ENCODE data around the gene DDIT3.
A peak's percentile ranks its signal among the peaks of the same experiment; 100 is the strongest.
"Not testable (repeated sequence)": the region's sequence is repeated elsewhere in the genome, so short reads cannot be mapped to it uniquely, and the experiment has no call there.

DDIT3 gene

DNA sequence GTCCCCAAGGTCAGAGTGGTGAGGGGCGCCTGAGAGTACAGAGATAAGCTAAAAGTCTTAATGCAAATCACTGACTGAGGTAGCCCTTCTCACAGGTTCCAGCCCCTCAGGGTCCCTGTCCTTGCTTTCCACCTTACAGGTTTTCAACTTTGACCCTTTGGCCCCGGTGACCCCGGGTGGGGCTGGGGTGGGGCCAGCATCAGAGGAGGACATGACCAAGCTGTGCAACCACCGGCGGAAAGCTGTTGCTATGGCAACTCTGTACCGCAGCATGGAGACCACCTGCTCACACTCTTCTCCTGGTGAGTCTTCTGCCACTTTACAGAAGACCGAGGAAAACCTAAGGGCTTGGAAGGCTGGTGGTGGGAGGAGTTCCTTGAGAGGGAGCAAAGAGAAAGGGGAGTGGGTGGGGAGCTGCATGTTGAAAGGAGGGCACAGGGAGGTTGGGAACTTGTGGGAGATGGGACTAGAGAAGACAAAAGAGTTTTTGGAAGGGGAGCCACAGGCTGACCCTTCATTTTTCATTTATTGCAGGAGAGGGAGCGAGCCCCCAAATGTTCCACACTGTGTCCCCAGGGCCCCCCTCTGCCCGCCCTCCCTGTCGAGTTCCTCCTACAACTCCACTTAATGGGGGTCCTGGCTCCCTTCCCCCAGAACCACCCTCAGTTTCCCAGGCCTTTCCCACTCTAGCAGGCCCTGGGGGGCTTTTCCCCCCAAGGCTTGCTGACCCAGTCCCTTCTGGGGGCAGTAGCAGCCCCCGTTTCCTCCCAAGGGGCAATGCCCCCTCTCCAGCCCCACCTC lies 4.7 kb upstream of the DDIT3 start:
- DNase-seq = no peak

DNA sequence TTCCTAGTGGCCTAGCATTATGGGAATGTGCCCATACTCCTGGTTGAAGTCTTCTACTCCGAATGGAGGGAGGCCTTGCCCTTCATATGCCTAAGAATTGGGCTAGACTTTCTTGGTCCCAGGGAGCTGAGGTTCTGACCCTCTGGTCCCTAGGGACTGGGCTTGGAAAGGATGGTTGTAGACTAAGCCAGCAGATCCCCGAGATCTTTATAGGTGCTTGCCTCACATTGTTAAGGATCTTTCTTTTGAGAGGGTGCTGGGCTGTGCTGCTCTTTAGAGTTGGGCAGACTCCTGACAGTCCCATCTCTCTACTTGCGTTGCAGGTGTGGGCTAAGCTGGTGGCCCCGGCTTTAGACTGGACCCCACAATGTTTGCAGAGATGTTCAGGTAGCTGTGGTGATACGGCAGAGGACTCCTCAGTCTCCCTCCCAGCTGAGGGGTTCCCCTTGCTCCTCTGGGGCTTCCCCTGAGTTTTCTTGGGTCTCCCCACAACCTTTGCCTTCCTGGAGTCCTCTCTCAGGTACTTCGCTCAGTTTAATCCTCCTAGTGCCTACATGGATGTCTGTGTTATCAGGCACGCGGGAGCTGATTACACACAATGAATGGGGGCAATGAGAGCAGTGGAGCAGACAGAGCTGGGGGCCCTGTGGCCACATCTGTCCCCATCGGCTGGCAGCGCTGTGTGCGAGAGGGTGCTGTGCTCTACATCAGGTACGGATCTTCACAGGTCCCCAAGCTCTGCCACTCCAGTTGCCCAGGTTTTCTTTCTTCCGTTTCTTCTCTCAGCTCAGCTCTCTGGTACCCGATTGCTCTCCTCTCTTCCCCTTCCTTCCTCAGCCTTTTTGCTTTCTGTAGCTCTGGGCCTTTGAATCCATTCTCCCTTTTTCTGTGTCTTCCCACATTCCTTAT lies 3.6 kb upstream of the DDIT3 start:
- DNase-seq = no peak

DNA sequence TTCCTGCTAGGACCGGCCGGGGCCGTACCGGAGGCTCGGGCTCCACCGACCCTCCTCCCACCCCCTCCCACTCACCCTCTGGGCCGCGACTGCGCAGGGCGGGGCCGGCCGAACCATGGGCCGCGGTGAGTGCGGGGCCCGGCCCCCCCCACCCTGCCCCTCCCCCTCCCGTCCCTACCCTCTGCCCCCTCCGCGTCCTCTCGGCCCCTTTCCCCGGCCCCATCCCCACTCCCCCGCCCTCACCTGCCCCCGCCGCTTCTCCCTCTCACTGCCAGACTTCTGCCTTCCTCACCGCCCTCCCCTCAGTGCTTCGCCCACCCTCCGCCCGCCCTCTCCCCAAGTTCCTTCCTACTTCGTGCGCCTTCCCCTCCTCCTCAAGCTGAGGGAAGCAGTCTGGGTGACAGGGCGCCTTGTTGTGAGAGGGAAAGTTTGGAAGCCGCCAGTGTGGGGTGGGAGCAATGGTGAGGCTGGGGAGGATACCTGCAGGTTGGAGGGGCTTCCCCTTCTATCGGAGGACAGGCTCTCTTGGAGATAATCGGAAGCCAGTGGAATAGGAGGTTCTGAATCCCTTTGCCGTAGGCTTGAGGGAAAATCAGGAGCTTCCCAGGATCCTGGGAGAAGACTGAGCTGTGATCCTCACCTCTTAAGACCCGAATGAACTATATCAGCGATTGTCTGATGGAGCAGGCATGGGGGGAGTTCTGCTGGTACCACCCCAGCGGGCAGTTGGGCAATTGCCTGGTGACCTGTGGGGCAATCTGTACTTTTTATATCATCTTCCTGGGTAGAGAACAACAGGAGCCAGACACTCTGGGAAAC lies 2.8 kb upstream of the DDIT3 start:
- DNase-seq = no peak

DNA sequence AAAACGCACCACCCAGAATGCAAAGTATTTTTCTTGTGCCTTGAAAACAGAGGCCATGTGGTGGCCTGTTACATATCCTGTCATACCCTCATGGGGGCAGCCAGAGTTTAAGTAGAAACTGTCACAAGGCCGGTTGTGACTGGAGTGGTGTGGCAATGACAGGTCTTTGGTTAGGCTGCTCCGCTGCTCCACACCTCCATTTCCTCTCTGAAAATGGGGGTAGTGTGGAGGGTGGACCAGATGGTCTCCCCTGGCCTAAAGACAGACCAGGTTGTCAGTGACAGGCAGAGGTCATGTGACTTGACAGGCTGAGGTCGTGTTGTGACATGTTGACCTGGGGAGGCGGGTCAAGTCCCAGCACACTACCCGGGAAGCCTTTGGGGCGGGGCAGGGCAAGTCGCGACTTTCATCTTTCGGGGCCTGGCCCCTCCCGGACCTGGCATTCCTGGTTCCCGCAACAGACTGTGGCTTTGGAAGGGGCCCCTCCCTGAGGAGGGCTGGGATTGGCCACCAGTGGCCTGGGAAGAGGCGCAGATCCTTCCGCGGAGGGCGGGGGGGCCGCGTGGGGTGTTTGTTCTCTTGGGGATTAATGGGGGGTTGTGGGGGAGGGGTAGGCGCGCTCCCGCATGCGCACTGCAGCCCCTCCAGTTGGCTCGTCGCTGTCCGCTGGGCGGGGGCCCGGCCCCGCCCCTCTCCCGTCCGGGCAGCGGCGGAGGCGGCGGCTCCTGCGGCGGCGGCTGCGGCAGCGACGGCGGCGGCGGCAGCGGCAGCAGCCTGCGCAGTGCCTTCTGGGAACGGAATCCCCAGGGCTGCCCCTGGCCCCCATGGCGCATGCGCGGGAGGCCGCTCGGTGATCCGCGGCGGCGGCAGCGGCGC lies 1.9 kb upstream of the DDIT3 start, which contains the start of gene MBD6:
TSS of gene MBD6 (plus strand) at position 814 of the 876 bp plus-strand sequence. CDS start 1,480 bp downstream, outside the sequence.
- DNase-seq = peak; percentile 78

DNA sequence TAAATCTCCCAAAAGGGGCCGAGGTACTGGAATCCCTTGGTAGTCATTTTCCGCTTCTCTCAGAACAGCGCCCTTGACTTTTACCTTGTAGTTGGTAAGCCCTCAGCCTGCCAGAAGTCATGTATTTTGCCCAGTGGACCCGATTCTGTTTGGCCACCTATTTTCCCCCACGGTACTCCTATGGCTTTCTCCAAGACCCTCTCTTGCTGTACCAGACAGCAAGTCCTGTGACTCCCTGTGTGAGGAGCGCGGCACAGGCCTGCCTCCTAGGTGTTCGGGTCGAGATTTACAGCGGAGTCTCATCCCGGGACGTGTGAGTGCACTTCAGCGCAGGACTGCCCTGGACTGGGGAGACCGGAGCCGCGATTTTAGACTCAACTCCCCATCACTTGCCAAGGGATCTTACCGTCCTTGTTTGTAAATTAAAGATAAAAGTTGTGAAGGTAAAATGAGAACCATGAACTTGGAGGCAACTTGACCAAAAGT lies 1.3 kb upstream of the DDIT3 start:
- no peak for DNase-seq

DNA sequence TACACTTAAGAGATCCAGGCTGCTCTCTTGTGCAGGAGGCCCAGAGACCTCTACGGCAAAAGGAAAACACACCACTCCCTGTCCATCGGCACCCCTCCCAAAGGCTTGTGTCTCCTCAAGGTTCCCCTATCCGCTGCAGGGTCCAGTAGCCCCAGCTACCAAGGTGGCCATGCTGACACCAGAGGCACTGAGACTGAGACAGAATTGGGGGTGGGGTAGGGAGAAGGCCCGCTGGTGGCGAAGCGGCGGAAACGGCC lies 590 bp downstream of the DDIT3 start:
- DNase-seq = peak; percentile 16

DNA sequence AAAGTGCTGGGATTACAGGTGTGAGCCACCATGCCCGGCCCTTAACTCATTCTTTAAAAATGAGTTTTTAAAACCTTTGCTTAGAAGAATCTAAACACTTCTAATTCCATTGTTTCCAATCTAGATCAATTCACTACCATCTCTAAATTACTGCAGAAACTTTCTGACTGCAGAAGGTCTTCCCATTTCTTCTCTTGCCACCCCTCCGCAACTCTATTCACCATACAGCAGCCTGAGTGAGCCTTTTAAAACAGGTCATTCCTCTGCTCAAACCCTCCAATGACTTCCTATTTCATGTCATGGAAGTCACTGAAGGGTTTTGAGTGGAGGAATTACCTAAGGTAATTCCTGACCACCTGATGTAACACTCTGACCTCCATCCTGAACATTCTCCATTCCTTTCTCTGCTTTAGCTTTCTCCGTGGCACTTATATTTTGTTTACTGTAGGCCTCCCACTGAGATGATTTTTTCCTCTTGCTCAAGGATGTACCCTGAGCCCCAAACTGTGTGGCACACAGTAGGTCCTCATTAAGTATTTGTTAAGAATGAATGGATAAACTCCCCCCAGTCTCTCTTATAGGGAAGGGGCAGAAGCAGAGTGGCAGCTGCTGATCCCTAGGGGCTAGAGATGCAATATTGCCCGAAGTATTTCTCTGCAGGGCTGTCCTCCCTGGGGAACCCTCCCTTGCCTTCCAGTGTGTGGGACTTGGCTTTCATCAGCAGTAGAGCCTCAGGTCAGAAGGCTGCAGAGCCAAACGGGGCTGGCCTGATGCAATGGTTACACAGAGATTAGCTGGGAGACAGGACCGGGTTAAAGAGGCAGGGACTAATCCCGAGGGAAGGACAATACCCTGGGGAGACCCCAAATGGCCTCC lies 1.2 kb downstream of the DDIT3 start:
- no peak for DNase-seq

DNA sequence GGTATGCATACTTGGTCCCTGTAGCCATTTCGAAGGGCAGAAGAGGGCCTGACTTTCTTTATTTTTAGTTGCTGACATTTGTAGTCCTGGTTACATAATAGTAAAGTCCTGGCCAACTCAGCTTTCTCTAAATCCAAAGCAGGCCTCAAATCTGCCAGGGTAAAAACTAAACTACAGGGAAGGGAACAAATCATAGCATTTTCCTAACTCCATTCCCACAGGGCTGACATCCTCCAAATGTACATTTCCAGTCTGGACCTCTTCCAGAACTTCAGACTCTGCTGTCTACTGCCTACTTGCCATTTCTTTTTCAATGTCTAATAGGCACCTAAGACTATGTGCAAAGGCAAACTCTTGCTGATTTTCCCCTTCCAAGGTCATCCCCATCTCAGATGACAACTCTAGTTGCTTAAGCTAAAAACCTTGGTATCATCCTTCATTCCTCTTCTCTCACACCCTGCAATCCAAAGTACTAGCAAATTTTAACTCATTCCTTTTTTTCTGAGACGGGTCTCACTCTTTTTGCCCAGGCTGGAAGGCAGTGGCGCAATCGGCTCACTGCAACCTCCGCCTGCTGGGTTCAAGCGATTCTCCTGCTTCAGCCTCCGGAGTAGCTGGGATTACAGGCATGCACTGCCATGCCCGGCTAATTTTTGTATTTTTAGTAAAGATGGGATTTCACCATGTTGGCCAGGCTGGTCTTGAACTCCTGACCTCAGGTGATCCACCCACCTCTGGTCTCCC lies 2.0 kb downstream of the DDIT3 start:
- DNase-seq = no peak

DNA sequence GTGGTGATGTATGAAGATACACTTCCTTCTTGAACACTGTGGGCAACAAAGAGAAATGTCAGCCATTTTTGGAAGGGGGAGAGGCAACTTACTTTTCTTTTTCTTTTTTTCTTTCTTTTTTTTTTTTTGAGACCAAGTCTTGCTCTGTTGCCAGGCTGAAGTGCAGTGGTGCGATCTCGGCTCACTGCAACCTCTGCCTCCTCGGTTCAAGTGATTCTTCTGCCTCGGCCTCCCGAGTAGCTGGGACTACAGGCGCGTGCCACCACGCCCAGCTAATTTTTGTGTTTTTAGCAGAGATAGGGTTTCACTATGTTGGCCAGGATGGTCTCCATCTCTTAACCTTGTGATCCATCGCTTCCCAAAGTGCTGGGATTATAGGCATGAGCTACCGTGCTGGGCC lies 2.6 kb downstream of the DDIT3 start:
- DNase-seq = not testable (repeated sequence)

DNA sequence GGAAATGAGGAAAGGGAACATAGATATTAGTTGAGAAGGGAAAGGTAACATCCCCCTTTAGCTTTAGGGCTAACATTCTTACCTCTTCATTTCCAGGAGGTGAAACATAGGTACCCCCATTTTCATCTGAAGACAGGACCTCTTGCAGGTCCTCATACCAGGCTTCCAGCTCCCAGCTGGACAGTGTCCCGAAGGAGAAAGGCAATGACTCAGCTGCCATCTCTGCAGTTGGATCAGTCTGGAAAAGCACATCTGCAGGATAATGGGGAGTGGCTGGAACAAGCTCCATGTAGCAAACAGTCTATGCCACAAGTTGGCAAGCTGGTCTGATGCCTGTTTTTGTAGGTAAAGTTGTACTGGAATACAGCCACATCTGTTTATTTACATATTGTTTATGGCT lies 3.1 kb downstream of the DDIT3 start:
- no peak for DNase-seq

DNA sequence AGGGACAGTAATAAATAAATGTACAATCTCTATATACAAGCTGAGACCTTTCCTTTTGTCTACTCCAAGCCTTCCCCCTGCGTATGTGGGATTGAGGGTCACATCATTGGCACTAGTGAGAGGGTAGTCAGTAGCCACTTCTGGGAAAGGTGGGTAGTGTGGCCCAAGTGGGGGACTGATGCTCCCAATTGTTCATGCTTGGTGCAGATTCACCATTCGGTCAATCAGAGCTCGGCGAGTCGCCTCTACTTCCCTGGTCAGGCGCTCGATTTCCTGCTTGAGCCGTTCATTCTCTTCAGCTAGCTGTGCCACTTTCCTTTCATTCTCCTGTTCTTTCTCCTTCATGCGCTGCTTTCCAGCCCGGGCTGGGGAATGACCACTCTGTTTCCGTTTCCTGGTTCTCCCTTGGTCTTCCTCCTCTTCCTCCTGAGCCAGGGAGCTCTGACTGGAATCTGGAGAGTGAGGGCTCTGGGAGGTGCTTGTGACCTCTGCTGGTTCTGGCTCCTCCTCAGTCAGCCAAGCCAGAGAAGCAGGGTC lies 3.6 kb downstream of the DDIT3 start:
- DNase-seq = no peak

DNA sequence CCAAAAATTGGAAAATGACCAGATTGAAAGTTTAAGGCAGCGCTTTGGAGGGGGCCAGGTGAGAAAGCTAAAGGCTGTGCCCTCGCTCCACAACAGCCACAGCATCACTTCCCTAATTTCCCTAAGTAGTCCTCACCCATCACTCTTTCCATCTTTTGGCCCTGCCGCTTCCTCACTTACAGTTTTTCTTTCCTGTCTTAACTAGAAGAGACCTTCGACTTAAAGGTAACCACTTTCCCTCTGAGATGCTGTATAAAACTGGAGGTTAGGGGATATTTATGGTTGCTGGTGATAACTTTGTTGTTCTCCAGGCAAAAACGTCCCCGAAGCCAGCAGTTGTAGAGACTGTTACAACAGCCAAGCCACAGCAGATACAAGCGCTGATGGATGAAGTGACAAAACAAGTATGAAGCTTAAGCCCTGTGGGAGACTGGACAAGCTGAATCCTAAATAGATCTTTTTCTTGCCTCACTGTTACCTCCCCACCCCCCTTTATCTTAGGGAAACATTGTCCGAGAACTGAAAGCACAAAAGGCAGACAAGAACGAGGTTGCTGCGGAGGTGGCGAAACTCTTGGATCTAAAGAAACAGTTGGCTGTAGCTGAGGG lies 4.3 kb downstream of the DDIT3 start:
- no peak for DNase-seq

DNA sequence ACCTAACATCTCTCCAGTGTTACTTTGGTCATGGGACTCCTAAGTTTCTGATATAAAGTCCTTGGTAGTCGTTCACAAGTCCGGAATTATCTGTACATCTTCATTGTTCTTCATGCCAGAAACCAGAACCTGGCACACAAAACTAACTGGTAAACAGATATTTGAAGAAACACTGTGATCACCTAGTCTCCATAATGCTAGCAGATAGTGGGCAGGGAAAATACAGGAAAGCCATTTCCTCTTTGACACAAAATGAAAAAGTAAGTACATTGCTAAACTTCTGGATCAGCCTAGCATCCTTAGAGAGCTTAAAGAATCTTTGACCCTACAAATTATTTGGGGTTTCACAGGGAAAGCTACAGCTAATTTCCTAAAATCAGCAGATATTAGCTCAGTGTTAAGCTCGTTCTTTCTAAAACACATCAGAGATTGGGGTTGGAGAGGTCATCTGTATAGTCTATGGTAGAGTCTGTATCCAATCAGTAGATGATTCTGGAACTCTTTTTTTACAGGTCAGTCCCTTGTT lies 4.8 kb downstream of the DDIT3 start:
- DNase-seq = no peak

DNA sequence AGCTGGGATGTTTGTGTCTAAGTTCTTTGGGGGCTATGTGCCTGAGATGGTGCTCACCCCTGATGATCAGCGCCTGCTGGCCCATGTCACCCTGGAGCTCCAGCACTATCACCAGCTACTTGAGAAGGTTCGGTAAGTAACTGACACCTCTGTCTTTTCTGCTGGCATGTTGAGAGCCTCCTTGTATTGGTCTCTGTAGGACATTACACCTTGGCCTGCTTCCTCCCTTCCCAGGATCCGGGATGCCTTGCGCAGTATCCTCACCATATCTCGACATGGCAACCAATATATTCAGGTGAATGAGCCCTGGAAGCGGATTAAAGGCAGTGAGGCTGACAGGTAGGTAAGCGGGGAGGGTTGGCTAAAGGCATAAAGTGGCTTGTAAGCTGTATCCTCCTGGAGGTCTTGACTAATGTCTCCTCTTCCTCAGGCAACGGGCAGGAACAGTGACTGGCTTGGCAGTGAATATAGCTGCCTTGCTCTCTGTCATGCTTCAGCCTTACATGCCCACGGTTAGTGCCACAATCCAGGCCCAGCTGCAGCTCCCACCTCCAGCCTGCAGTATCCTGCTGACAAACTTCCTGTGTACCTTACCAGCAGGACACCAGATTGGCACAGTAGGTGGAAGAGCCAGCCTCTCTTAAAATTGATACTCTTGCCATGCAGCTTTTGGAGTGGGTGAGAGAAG lies 5.5 kb downstream of the DDIT3 start:
- DNase-seq = no peak

DNA sequence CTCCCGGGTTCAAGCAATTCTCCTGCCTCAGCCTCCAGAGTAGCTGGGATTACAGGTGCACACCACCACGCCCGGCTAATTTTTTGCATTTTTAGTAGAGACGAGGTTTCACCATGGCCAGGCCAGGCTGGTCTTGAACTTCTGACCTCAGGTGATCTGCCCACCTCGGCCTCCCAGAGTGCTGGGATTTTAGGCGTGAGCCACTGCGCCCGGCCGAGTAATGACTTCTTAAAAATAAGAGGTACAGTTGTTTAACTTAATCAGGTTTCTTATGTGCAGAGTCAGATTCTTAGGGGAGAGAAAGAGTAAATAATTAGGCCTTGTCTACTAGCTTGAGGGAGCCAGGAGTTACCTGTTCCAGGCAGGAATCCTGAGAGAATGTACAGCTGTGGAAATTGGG lies 6.1 kb downstream of the DDIT3 start:
- DNase-seq = not testable (repeated sequence)

DNA sequence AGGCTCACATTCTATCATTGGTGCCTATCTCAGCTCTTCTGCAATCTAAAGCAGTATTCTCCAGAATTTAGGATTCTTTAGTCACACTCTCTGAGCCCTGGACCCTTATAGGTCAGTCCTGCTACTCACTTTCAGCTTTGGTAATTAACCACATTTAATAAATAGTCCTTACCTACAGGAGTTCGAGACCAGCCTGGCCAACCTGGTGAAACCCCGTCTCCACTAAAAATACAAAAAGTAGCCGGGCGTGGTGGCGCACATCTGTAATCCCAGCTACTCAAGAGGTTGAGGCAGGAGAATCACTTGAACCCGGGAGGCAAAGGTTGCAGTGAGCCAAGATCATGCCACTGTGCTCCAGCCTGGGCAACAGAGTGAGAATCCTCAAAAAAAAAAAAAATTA lies 6.6 kb downstream of the DDIT3 start:
- not testable (repeated sequence) for DNase-seq

DNA sequence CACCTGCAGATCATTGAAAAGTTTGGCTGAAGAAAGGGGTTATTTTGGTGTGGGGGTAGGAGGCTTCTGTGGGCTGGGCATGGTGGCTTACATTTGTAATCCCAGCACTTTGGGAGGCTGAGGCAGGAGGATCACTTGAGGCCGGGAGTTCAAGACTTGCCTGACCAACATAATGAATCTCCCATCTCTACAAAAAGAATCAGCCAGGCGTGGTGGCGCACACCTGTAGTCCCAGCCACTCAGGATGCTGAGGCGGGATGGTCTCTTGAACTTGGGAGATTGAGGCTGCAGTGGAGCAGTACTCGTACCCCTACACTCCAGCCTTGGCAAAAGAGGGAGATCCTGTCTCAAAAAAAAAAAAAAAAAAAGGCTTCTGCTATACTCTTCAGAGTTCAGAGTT lies 7.0 kb downstream of the DDIT3 start:
- DNase-seq = no peak

DNA sequence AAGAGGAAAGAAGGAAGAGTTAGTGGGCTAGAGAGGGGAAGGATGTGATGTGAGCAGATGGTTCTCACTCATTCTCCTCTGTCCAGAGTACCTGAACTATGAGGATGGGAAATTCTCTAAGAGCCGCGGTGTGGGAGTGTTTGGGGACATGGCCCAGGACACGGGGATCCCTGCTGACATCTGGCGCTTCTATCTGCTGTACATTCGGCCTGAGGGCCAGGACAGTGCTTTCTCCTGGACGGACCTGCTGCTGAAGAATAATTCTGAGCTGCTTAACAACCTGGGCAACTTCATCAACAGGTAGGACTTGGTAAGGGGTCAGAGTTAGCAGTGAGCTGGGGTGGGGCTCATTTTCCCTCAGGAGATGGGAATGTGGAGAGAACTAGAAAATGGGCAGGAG lies 7.6 kb downstream of the DDIT3 start:
- DNase-seq = no peak

Measured in NCI-H1105 treated with DMSO at 0.1 percent for 48 hours (cell line).